Activated CD4-positive, alpha-beta T cell treated with anti-CD3 and anti-CD28 coated beads, Interleukin-10, Interleukin-2, amounts not matched to agents 100 ng/mL and 50 ng/mL, durations not matched to agents 16 hours and 8 hours (primary cell): ENCODE results near the gene GCGR.

Experiments
- DNase-seq: peaks from one replicate; pipeline ENCODE4 v3.0.0-alpha.2; 2020

GCGR gene

DNA sequence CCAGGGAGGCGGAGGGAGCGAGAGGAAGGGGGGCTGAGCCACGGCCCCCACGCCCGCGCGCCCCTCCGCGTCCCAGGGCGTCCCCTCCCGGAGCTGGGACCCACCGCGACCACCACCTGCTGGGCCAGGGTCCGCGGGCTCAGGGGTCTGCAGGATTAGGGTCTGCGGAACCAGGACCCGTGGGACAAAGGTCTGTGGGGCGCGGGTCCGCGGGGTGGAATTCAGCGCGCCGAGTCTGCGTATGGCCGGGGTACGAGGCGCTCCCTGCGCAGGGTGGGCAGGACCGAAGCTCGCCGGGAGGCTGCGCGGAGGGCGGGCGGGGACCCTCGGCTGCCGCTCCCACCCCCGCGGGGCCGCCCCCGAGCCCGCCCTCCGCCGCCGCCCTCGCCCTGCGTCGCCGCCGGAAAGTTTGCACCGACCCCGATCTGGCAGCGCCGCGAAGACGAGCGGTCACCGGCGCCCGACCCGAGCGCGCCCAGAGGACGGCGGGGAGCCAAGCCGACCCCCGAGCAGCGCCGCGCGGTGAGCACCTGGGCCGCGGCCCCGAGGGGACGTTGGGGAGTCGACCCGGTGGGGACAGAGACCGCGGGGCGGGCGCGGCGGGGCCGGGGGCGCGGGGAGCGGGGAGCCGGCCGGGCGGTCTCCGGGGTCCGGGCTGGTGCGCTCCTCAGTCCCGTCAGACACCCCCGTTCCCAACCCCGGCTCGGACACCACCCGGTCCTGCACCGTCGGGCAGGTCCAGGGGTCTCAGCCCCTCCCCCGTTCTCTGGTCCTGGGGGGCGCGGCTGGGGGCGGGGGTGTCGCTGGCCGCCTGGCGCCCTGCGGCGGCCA, at the start of gene GCGR:
TSS of gene GCGR (plus strand) at position 423 of the 831 bp plus-strand sequence. CDS start 4,869 bp downstream, outside the sequence.
- DNase-seq = no peak

DNA sequence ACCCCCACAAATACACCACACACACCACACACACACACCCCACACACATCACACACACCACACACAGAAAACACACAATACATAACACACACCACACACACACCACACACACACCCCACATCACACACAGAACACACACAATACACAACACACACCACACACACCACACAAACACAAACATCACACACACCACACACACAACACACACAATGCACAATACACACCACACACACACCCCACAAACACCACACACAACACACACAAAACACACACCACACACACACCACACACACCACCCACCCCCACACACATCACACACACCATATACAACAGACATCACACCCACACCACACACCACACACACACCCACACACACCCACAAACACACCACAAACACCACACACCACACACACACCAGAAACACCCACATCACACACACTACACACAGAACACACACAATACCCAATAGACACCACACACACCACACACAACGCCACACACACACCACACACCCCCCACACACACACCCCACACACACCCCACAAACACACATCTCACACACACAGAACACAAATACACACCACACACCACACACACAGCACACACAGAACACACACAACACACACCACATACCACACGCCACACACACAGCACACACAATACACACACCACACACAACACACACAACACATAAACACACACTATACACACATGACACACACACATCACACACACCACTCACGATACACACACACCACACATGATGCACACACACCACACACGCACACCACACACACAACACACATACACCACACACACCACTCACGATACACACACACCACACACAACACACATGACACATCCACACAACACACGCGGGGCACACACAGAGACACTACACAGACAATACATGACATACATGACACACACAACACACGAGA, 11.0 kb upstream of the GCGR start:
- DNase-seq = no peak

DNA sequence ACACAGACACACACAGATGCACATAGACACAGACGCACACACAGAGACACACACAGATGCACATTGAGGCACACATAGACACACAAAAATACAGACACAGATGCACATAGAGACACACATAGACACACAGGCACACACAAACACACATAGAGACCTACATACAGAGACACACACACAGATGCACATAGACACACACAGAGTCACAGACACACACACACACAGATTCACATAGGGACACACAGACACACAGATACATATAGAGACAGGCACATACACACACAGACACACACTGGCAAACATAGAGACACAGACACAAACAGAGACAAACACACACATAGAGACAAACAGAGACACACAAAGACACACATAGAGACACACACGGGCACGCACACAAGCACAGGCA, 9.9 kb upstream of the GCGR start:
- no peak for DNase-seq

DNA sequence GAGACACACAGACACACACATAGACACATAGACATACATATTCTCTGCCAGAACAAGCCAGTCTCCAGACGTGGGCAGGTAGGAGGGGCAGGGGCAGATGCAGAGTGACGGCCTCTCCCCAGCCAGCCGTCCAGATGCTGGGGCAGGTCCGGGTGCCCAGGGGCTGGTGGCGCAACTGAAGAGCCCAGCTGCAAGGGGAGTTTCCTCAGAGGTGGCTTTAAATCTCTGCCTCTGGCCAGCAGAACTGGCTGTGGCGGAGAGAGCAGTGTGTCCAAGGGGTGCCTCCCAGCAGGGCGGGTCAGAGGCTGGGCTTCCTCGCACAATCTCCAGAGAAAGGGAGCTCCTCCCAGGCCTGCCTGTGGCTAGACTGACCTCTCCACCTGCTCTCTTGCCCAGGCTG, 9.4 kb upstream of the GCGR start:
- no peak for DNase-seq

DNA sequence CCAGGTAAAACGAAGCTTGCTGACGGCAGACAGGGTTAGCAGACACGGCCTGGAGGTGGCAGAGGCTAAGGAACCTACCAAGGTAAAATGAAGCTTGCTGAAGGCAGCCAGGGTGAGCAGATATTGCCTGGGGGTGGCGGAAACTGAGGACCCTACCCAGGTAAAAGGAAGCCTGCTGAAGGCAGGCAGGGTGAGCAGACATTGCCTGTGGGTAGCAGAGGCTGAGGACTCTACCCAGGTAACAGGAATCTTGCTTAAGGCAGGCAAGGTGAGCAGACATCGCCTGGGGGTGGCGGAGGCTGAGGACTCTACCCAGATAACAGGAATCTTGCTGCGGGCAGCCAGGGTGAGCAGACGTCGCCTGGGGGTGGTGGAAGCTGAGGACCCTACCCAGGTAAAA, 2.6 kb upstream of the GCGR start:
- no peak for DNase-seq

DNA sequence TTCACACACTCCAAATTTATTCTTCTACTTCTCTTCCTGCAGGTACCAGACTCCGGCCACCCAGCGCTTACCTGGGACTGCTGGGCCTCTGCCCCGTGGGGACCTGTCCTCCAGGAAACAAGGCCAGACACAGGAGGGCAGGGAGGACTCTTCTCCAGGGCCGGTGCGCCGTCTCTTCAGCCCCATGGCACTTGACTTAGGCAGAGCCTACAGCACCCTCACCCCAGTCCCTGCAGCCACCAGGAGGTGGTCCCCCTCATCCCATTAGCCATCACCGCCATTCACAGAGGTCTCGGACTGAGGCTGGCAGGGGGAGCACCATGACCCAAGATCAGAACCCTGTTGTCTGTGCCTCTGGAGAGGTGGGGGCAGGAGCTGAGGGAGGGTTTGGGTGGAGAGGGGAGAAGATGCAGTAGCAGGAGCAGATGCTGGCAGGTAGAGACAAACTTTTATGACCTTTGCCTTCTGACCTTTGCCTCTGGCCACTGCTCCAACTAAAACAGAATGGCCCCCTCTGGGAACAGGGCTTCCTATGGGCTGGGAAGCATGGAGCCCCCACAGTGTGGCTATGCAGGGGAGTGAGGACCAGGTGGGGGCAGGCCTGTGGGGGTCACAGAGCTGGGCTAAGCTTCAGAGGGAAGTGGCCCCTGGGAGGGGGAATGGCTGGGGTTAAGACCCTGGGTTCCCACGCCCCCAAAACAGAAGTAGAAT, 1.7 kb upstream of the GCGR start:
- DNase-seq = no peak

DNA sequence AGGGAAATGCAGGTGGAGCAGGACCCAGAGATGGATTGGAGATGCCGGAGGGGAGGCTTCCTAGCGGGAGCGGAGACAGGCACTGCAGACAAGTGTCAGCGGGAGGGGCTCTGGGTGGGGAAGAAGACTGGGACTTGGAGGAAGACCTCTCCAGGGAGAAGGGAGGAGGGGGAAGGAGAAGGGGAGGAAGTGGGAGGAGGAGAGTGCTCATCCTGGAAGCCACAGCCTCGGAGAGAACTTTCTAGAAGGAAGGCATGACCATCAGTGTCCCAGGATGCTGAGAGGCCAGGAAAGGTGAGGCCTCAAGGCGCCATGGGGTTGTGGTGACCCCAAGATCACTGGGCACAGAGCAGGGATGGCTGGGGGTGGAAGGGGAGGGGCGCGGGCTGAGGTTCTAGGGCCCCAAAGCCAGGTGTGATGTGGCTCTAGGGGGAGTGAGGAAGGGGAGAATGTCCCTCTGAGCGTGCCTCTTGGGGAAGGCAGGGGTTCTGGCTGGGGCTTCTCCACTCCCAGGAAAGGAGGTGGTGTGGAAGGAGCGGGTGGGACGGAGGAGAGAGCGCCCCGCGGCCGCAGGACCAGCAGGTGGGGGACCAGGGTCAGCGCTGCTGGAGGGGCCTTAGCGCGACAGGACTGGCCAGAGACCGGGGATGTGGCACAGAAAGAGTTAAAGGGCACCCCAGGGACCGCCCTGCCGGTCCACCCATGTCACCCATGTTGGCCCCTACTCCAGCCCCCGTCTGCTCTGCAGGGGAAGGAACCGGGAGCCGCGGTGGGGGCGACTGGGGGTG, 900 bp upstream of the GCGR start:
- no peak for DNase-seq

DNA sequence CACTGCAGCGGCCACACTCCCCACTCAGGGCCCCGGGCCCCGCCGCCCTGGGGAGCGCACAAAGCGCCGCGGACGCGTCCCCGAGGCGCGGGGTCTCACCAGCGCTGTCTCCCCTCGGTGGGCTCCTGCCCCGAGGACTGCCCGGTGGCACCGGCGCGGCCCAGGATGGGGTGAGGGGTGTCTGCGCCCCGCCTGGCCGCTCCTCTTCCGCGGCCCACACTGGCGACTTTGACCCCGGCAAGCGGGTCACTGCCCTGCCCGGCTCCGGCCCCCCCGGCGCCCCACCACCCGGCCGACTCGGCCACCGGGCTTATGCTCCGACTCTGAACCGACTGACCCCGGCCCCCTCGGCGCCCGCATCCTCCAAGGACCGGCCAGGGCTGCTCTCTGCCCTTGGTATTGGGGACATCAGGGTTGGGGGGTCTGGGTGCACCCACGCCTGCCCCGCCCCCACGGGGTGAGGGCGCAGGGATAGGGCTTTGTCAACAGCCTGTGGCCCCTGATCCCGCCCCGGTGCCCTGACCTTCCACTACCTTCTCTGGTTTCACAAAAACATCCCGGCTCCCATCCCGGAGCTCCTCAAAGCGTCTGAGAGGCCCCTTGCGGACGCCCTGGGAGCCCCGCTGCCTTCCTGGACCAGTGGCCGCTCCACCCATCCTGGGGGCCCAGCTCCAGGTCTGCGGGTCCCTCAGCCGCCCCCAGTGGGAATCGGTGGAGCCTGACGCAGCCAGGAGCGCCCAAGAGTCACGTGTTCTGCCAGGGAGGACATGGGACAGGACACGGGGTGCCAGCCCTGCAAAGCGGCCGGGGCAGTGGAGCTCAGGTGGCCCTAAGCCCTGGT, 829 bp downstream of the GCGR start:
- DNase-seq = no peak

DNA sequence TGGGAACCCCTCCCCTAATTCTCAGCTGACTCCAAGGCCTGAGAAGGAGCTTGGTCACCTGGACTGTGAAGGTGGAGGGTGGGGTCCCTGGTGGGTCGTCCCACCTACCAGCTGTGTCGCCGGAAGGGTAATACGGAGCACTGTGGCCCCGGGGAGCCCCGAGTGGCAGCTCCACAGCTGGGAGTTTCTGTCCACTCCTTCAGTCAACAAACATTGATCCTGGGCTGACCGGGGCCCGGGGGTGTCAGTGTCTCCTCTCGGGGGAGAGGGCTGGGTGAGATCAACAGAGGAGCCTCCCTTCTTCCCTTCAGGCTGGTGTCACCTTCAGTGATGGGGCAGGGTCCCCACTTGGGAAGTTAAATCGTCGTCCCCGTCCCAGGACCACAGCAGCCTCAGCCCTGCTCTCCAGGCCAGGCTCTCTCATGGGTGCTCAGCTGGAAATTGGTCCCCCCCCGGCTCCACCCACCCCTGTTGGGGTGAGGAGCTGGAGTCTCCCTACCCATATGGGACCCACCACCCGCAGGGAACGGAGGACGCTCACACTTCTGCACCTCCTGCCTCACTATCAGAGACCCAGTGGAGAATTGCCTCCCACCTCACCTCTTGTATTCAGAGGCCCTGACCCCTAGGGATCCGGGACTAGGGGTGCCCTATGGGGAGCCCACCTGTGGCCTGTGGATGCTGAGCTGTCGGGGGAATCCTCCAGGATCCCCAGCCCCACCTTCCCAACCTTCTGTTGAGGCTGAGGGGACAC, 1.9 kb downstream of the GCGR start:
- DNase-seq = no peak

DNA sequence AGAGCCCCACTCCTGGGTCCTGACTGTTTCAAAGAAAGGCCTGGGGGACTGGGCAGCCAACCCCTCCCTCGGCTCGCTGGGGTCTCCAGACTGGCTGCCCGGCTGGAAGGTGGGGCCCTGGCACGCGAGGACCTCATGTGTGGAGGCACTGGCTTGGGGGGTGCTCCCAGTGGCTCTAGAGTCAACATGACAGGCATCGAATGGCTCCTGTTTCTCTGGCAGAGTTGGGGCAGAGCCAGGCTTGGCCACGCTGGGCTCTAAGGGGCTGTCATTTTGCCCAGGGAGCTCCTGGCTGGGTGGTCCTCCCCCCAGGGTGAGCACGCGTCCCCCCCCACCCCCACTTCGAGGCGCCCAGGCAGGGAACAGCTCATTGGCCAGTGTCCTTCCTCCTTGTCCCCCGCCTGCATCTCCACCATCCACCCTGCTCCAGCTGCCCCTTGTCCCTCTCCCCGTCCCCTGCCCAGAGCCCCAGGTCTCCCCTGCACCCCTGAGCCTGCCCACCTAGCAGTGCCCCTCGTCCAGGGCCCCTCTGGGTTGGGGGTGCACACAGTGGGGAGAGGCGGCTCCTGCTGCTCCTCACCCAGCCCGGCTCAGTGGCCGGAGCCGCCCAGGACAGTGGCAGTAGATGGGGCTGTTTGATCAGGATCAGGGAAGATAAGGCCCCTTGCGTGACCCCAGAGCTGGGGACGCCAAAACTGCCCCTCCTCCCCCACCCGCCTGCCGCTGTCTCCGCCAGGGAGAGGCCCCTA, 2.7 kb downstream of the GCGR start:
- no peak for DNase-seq

DNA sequence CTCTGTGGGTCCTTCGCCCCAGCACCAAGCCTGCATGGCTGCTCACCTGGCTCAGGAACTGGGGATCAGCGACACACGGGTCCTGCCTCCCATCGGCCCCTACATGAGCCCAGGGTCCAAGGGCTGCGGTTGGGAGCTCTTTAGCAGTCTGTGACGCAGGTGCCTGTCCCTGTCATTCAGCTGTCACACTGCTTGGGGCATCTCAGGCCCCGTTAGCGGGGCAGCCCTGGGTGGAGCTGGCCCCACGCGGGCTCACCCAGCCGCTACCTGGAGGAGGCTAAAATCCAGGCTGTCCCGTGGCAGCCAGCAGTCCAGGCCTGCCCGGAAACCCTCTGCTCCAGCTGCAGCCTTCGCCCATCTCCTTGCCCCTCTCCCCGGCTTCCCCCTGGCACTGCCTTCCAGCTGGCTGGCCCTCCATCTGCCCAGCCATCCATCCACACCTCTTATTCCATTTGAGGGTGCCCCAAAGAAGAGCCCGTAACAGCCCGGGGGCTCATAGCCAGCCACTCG, 3.3 kb downstream of the GCGR start:
- no peak for DNase-seq

DNA sequence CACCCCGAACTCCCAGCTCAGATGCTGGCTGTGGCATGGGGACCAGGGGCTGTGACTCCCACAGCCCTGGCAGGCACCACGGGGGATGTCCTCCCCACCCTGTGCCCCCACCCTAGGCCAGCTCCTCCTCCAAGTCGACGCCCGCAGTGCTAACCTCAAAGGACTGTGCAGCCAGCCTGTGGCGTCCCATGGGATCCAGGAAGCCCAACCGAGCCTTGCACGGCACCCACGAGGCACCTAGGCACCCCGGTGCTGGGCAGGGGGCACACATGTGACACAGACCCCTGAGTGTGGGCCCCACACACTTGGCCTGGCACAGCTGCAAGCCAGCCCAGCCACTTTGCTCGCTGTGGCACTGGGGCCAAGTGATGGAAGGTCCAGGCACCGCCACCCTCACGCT, 3.9 kb downstream of the GCGR start:
- DNase-seq = no peak

DNA sequence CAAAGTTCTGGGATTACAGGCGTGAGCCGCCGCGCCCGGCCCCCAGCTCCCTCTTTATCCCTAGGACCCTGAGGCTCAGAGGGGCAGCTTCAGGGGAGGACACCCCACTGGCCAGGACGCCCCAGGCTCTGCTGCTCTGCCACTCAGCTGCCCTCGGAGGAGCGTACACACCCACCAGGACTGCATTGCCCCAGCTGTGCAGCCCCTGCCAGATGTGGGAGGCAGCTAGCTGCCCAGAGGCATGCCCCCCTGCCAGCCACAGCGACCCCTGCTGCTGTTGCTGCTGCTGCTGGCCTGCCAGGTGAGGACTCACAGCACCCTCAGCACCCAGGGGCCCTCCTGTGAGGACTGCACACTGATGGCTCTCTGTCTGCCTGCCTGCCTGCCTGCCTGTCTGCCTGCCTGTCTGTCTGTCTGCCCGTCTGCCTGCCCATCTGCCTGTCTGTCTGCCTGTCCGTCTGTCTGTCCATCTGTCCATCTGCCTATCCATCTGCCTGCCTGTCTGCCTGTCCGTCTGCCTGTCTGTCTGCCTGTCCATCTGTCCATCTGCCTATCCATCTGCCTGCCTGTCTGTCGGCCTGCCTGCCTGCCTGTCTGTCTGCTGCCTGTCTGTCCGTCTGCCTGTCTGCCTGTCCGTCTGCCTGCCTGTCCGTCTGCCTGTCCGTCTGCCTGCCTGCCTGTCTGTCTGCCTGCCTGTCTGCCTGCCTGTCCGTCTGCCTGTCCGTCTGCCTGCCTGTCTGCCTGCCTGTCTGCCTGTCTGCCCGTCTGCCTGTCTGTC, 5.0 kb downstream of the GCGR start:
- no peak for DNase-seq

DNA sequence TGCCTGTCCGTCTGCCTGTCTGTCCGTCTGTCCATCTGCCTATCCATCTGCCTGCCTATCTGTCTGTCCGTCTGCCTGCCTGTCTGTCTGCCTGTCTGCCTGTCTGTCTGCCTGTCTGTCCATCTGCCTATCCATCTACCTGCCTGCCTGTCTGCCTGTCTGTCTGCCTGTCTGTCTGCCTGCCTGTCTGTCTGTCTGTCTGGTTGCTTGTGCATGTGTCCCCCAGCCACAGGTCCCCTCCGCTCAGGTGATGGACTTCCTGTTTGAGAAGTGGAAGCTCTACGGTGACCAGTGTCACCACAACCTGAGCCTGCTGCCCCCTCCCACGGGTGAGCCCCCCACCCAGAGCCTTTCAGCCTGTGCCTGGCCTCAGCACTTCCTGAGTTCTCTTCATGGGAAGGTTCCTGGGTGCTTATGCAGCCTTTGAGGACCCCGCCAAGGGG, 5.6 kb downstream of the GCGR start:
- no peak for DNase-seq

DNA sequence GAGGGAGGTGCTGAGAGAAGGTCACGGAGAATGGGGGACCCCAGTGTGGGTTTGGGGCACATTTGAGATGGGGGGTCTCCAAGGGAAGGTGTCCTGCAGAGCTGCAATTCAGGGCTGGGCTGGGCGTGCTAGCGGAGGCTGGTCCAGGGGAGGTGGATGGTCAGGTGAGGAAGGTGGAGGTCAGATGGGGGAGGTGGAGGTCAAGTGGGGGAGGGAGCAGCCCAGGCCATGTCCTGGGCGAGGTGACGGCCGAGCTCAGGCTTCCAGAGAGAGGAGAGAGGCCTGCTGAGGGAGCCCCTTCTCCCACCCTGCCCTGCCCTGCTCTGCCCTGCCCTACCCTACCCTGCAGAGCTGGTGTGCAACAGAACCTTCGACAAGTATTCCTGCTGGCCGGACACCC, 6.5 kb downstream of the GCGR start:
- DNase-seq = no peak

DNA sequence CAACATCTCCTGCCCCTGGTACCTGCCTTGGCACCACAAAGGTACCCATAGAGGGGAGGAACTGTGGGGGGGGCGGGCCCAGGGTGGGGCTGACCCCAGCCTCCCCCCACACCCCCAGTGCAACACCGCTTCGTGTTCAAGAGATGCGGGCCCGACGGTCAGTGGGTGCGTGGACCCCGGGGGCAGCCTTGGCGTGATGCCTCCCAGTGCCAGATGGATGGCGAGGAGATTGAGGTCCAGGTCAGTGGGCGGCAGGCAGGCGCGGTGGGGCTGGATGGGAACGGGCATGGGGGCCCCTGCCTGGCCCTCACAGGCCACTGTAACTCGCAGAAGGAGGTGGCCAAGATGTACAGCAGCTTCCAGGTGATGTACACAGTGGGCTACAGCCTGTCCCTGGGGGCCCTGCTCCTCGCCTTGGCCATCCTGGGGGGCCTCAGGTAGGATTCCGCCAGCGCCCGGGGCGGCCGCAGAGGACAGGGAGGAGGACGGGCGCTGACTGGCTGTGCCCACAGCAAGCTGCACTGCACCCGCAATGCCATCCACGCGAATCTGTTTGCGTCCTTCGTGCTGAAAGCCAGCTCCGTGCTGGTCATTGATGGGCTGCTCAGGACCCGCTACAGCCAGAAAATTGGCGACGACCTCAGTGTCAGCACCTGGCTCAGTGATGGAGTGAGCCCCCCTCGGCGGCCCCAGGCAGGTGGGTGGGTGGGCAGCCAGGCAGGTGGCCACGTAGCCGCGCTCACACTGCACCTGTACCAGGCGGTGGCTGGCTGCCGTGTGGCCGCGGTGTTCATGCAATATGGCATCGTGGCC, 7.1 kb downstream of the GCGR start:
- no peak for DNase-seq

DNA sequence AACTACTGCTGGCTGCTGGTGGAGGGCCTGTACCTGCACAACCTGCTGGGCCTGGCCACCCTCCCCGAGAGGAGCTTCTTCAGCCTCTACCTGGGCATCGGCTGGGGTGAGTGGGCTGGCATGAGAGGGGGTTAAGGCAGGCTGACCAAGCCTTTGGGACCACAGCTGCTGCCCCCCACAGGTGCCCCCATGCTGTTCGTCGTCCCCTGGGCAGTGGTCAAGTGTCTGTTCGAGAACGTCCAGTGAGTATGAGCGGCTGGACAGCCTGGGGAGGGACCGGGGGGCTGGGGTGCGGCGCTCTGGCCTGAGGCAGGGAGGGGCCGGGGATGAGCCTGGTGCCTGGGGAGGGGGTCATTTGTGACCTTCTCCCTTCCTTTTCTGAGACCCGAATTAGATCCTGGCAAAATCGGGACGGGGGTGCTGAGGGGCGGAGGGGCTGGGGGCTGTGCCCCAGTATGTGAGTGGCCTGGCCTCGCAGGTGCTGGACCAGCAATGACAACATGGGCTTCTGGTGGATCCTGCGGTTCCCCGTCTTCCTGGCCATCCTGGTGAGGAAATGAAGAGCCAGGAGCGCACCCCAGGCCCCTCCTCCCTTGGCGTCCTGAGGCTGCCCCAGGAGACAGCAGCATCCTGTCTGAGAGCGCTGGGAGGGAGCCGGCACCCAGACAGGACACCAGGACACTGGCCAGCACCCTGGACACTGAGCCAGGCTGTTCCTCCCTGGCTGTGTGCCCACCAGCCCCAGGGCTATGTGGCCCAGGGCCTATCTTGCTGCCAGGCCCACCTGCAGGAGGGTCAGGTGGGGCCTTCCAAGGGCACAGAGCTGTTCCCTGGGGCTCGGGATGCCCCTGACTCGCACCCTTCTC, 8.0 kb downstream of the GCGR start:
- no peak for DNase-seq
